ENCODE results near the gene HRAS.

GRCh38 chr11:568306-569157 lies 33.2 kb upstream of the HRAS start:
- TF ChIP-seq REST (IDR thresholded peaks at IDR 0.05; ENCODE audit: insufficient read depth in 1 of 2, low read depth in 2 of 2, low read length in 1 of 2) (no peak; a peak in 1 of 4 replicates), CTCF (IDR thresholded peaks at IDR 0.05) (no peak), SIN3A (IDR thresholded peaks at IDR 0.05; ENCODE audit: borderline replicate concordance, insufficient read depth, low read depth, low read length) (peak; percentile 91; the same call in 1 of the 2 replicates), POLR2AphosphoS5 (IDR thresholded peaks at IDR 0.05; ENCODE audit: low read depth, low read length) (peak; percentile 63; the same call in 1 of the 2 replicates)

All from Panc1 (cell line).